Adrenal gland (tissue), 12 donors: ENCODE results near the gene SIN3A. TPM values are rescaled to one million over a fixed set of nuclear protein-coding genes. Genes with fewer than 3 reads are reported as not detected.
"Not testable (repeated sequence)": the region's sequence is repeated elsewhere in the genome, so short reads cannot be mapped to it uniquely, and the experiment has no call there.

Experiments
- DNase-seq, 7 donors: peaks; one replicate each; pipeline ENCODE4 v3.0.0-alpha.2; 2019 to 2020
- H3K27ac ChIP-seq, 5 donors: fragments of 200-600 bp; sonication (generic) in 4 of 5; 1 replicate in 3 of 5; 2 replicates in 2 of 5; pipeline versions ENCODE4 v1.5.1 to v1.8.0; 2016 to 2020; ENCODE audit warnings: mild to moderate bottlenecking in 1 of 5
- H3K27me3 ChIP-seq: fragments of 200-600 bp; 2 replicates; pipeline ENCODE4 v1.8.0; 2021
- H3K36me3 ChIP-seq, 2 donors: fragments of 200-600 bp; replicated peaks in 1 of 2; 1 replicate in 1 of 2; 2 replicates in 1 of 2; pipeline versions ENCODE4 v1.5.1 to v1.8.0; 2018 to 2022
- H3K4me1 ChIP-seq, 2 donors: fragments of 200-600 bp; replicated peaks in 1 of 2; 1 replicate in 1 of 2; 2 replicates in 1 of 2; pipeline versions ENCODE4 v1.5.1 to v1.8.0; 2018 to 2021
- H3K4me3 ChIP-seq, 4 donors: fragments of 200-600 bp; sonication (generic) in 3 of 4; one replicate each; pipeline ENCODE4 v1.5.1; 2016 to 2018
- H3K9me3 ChIP-seq, 3 donors: fragments of 200-600 bp; sonication (generic) in 1 of 3; replicated peaks in 1 of 3; 1 replicate in 2 of 3; 2 replicates in 1 of 3; pipeline versions ENCODE4 v1.5.1 to v1.8.0; 2016 to 2021
- CTCF ChIP-seq, 6 experiments: fragments of 450-650 bp in 4 of 6; fragments of 200-600 bp in 2 of 6; sonication (generic) in 1 of 6; IDR thresholded peaks; 1 replicate in 5 of 6; 2 replicates in 1 of 6; pipeline versions ENCODE4 v1.5.1 to v1.8.0; 2016 to 2021; ENCODE audit warnings: antibody characterized with exemption in 6 of 6, mild to moderate bottlenecking in 2 of 6, moderate library complexity in 1 of 6
- POLR2A ChIP-seq, 2 donors: fragments of 450-650 bp; IDR thresholded peaks; one replicate each; pipeline ENCODE4 v1.6.1; 2017; ENCODE audit warnings: antibody characterized with exemption in 2 of 2, mild to moderate bottlenecking in 2 of 2, moderate library complexity in 1 of 2
- WGBS, 4 donors: extraction: QIAGEN DNeasy Blood & Tissue Kit in 2 of 4; methylation state at CpG; one replicate each; pipeline versions ENCODE4 v1.1.5 to v1.1.7; 2013 to 2017; 5-methylcytosine and 5-hydroxymethylcytosine counted together
- intact Hi-C, 2 donors: fragments of 100-400 bp; cut with DNase I; formaldehyde crosslinking; loops; one replicate each; pipeline versions ENCODE4 v1.14.1 to v1.15.0; 2022 to 2023
- polyA plus RNA-seq, 3 donors: library from polyadenylated mRNA; stranded (reverse); fragments of 200-250 nt in 2 of 3; fragments of 350-450 nt in 1 of 3; fragmentation: Illumina TruSeq in 1 of 3; extraction: RNeasy Lipid Tissue Mini Kit (QIAGEN cat#74804) in 1 of 3; gene quantifications; one replicate each; pipeline ENCODE4 v1.2.3, GENCODE V29; 2013 to 2014
- total RNA-seq, 9 donors: library from RNA; depleted of rRNA in 4 of 9; stranded (reverse); fragments of >200 nt in 4 of 9; fragments of 120-200 nt in 1 of 9; fragmentation: NEBNext Ultra II Directional in 1 of 9; extraction: Animal tissue kit (Norgen Biotek cat#: 25700) in 1 of 9; gene quantifications; one replicate each; pipeline versions ENCODE4 v1.1.0 to v1.2.4, GENCODE V29; 2013 to 2023
- donor health status: healthy with polysubstance abuse.
- donor health status: Bipolar disorder and iron deficiency.
- donor health status: DM: yes; HTN: yes; CAD: no.
- donor health status: DM: no; HTN: no; CAD: no.
- donor health status: DM: no; HTN: no; CAD: no.
- donor health status: DM: yes; HTN: yes; CAD: no.

SIN3A gene
- total and polyA plus RNA-seq, 12 donors: 11.1 to 72.7 (median 32.0) TPM

GRCh38 chr15:75403892-75404291, 47.6 kb downstream of the SIN3A start:
- H3K27me3 ChIP-seq: no peaks in the 10 kb centered on the region
- H3K4me1 ChIP-seq: no peaks in the 10 kb centered on the region
- H3K4me3 ChIP-seq: no peak overlapping the region
- H3K27ac ChIP-seq: no peak overlapping the region
- TF ChIP-seq CTCF (IDR thresholded peaks at IDR 0.05): no peak
- TF ChIP-seq POLR2A (IDR thresholded peaks at IDR 0.05): no peak
- DNase-seq: no peak
- H3K36me3 ChIP-seq: peaks cover 0 to 74% of the 10 kb centered on the region in 2 donors
- intact Hi-C loops: no loop called here
- no peaks in the 10 kb centered on the region for H3K9me3 ChIP-seq
- WGBS, 4 donors: 91 to 99% (median 97%) methylated on average over 2 of the region's 2 CpGs

GRCh38 chr15:75397494-75397893, 54.0 kb downstream of the SIN3A start:
- intact Hi-C loops: no loop called here
- 85 to 93% (median 91%) methylated on average over 2 of the region's 2 CpGs for WGBS, 4 donors
- Histone ChIP-seq H3K36me3 (peaks cover 0 to 87% of the 10 kb centered on the region in 2 donors), H3K27ac (no peak overlapping the region), H3K27me3 (no peaks in the 10 kb centered on the region), H3K4me1 (no peaks in the 10 kb centered on the region), H3K4me3 (no peak overlapping the region), H3K9me3 (no peaks in the 10 kb centered on the region)
- TF ChIP-seq POLR2A (IDR thresholded peaks at IDR 0.05): no peak
- TF ChIP-seq CTCF (IDR thresholded peaks at IDR 0.05): no peak
- no peak for DNase-seq

- intact Hi-C loops: no loop called here
- H3K36me3 ChIP-seq: peaks cover 0 to 94% of the 10 kb centered on the region in 2 donors
- H3K4me3 ChIP-seq: no peak overlapping the region
- no peaks in the 10 kb centered on the region for H3K27me3 ChIP-seq
- 90 to 100% (median 96%) methylated on average over 1 of the region's 1 CpG for WGBS, 4 donors
- TF ChIP-seq POLR2A (IDR thresholded peaks at IDR 0.05) (no peak), CTCF (IDR thresholded peaks at IDR 0.05) (no peak)
- H3K9me3 ChIP-seq: no peaks in the 10 kb centered on the region
- H3K4me1 ChIP-seq: no peaks in the 10 kb centered on the region
- H3K27ac ChIP-seq: no peak overlapping the region
- DNase-seq: no peak
Observed at GRCh38 chr15:75389791-75390382, 61.6 kb downstream of the SIN3A start.

- H3K27me3 ChIP-seq, H3K4me1 ChIP-seq, intact Hi-C loops, H3K4me3 ChIP-seq, H3K27ac ChIP-seq, H3K9me3 ChIP-seq, DNase-seq: not testable (repeated sequence)
- peaks cover 0 to 89% of the 10 kb centered on the region in 2 donors for H3K36me3 ChIP-seq
- 90 to 92% (median 91%) methylated on average over 5 of the region's 5 CpGs for WGBS, 4 donors
Observed at GRCh38 chr15:75383986-75384385, 67.5 kb downstream of the SIN3A start.

- TF ChIP-seq CTCF (IDR thresholded peaks at IDR 0.05): no peak
- no peak for TF ChIP-seq POLR2A (IDR thresholded peaks at IDR 0.05)
- no peaks in the 10 kb centered on the region for H3K9me3 ChIP-seq
- peaks cover 0 to 78% of the 10 kb centered on the region in 2 donors for H3K36me3 ChIP-seq
- no peaks in the 10 kb centered on the region for H3K27me3 ChIP-seq
- H3K4me1 ChIP-seq: no peaks in the 10 kb centered on the region
- intact Hi-C loops: no loop called here
- no peak overlapping the region for H3K27ac ChIP-seq
- WGBS, 4 donors: 81 to 91% (median 85%) methylated on average over 4 of the region's 4 CpGs
- no peak for DNase-seq
- no peak overlapping the region for H3K4me3 ChIP-seq
Observed at GRCh38 chr15:75380773-75381172, 70.7 kb downstream of the SIN3A start.
